ENCODE data around the gene PMIS2.

The PMIS2 gene

DNA sequence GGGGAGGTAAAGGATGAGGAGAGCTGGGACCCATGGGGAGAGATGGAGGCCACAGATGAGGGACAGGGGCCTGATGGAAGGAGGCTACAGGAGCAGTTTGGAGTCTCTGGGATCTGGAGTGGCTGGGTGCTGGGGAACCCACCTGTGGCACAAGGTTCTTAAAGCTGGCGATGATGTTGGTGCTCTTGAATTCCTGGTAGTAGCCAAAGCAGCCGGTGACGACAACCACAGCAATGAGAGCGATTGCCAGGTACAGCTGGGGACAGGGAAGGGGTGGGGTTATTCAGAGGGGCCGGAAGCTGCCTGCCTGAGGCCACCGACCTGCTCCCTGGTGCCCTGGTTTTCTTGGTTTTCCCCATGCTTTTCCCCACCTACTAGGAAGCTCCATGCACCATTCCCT, 25.3 kb upstream of the PMIS2 start:
- TF ChIP-seq PAX5 (IDR thresholded peaks at IDR 0.05; ENCODE audit: insufficient read depth, low read length, severe bottlenecking), result no peak
- TF ChIP-seq POLR2A (IDR thresholded peaks at IDR 0.05; ENCODE audit: low read depth, low read length), result no peak
- no peak for TF ChIP-seq TAF1 (IDR thresholded peaks at IDR 0.05; ENCODE audit: low read depth, low read length)
- FAIRE-seq (no peak), DNase-seq (ENCODE audit: insufficient read length, low spot score) (no peak)

DNA sequence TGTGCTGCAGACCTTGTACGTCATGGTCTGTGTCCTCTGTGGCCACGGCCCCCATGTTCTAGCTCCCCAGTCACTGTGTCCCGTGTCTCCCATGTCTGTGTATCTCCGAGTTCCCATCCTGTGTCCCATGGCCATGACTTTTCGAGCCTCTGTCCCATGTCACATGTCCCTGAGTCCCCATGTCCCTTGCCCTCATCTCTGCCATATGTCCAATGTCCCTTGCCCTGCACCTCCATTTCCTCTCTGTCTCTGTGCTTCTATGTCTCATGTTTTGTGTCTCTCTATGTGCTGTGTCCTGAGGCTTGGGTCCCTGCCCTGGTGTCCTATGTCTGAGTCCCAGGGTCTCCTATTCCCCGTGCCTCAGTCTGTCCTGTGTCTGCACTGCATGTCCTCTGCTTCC, 24.5 kb upstream of the PMIS2 start:
- TF ChIP-seq SPI1 (IDR thresholded peaks at IDR 0.05; ENCODE audit: low read depth, low read length), result no peak
- no peak for TF ChIP-seq POLR2A (IDR thresholded peaks at IDR 0.05; ENCODE audit: low read depth, low read length)
- no peak for TF ChIP-seq POLR2AphosphoS5 (IDR thresholded peaks at IDR 0.05; ENCODE audit: low read depth, low read length)
- TF ChIP-seq POU2F2 (IDR thresholded peaks at IDR 0.05; ENCODE audit: low read depth, low read length), result no peak
- no peak for TF ChIP-seq PAX5 (IDR thresholded peaks at IDR 0.05; ENCODE audit: insufficient read depth, low read length, severe bottlenecking)
- TF ChIP-seq TAF1 (IDR thresholded peaks at IDR 0.05; ENCODE audit: low read depth, low read length), result no peak
- no peak for FAIRE-seq
- DNase-seq (ENCODE audit: insufficient read length, low spot score), result no peak

- FAIRE-seq (no peak), DNase-seq (ENCODE audit: insufficient read length, low spot score) (no peak)
- no peak for TF ChIP-seq SPI1 (IDR thresholded peaks at IDR 0.05; ENCODE audit: low read depth, low read length)
- TF ChIP-seq TAF1 (IDR thresholded peaks at IDR 0.05; ENCODE audit: low read depth, low read length), result no peak
- TF ChIP-seq POU2F2 (IDR thresholded peaks at IDR 0.05; ENCODE audit: low read depth, low read length), result no peak
- no peak for TF ChIP-seq POLR2AphosphoS5 (IDR thresholded peaks at IDR 0.05; ENCODE audit: low read depth, low read length)
- TF ChIP-seq POLR2A (IDR thresholded peaks at IDR 0.05; ENCODE audit: low read depth, low read length), result no peak
- no peak for TF ChIP-seq PAX5 (IDR thresholded peaks at IDR 0.05; ENCODE audit: insufficient read depth, low read length, severe bottlenecking)
Observed at GRCh38 chr19:35562336-35562735, 23.6 kb upstream of the PMIS2 start.

DNA sequence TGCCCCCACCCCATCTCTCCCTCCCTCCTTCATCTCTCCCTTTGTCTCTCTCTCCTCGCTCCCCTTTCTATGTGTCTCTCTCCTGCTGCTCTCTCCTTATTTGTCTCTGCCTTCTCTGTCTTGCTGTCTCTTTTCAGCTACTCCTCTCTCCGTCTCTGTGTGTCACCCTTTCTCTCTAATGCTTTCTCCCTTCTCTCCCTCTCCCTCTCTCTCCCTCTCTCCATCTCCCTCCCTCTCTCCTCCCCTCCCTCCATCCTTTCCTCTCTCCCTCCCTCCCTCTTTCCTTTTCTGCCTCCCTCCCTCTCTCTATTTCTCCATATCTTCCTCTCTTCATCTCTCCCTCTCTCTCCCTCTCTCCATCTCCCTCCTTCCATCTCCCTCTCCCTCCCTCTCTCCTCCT, 23.2 kb upstream of the PMIS2 start:
- TF ChIP-seq POU2F2 (IDR thresholded peaks at IDR 0.05; ENCODE audit: low read depth, low read length) (no peak), POLR2AphosphoS5 (IDR thresholded peaks at IDR 0.05; ENCODE audit: low read depth, low read length) (no peak), TAF1 (IDR thresholded peaks at IDR 0.05; ENCODE audit: low read depth, low read length) (no peak), POLR2A (IDR thresholded peaks at IDR 0.05; ENCODE audit: low read depth, low read length) (no peak), SPI1 (IDR thresholded peaks at IDR 0.05; ENCODE audit: low read depth, low read length) (no peak), PAX5 (IDR thresholded peaks at IDR 0.05; ENCODE audit: insufficient read depth, low read length, severe bottlenecking) (no peak)
- FAIRE-seq (no peak), DNase-seq (ENCODE audit: insufficient read length, low spot score) (no peak)

GRCh38 chr19:35563207-35563829, 22.7 kb upstream of the PMIS2 start, which contains the start of gene ATP4A:
Gene ATP4A, minus strand, starts transcription at chr19:35563658. Its CDS starts 29 bp downstream, at chr19:35563629.
- no peak for TF ChIP-seq SPI1 (IDR thresholded peaks at IDR 0.05; ENCODE audit: low read depth, low read length)
- no peak for TF ChIP-seq POU2F2 (IDR thresholded peaks at IDR 0.05; ENCODE audit: low read depth, low read length)
- TF ChIP-seq TAF1 (IDR thresholded peaks at IDR 0.05; ENCODE audit: low read depth, low read length), result no peak
- no peak for TF ChIP-seq PAX5 (IDR thresholded peaks at IDR 0.05; ENCODE audit: insufficient read depth, low read length, severe bottlenecking)
- TF ChIP-seq POLR2A (IDR thresholded peaks at IDR 0.05; ENCODE audit: low read depth, low read length), result no peak
- no peak for TF ChIP-seq POLR2AphosphoS5 (IDR thresholded peaks at IDR 0.05; ENCODE audit: low read depth, low read length)
- DNase-seq (ENCODE audit: insufficient read length, low spot score) (no peak), FAIRE-seq (no peak)

DNA sequence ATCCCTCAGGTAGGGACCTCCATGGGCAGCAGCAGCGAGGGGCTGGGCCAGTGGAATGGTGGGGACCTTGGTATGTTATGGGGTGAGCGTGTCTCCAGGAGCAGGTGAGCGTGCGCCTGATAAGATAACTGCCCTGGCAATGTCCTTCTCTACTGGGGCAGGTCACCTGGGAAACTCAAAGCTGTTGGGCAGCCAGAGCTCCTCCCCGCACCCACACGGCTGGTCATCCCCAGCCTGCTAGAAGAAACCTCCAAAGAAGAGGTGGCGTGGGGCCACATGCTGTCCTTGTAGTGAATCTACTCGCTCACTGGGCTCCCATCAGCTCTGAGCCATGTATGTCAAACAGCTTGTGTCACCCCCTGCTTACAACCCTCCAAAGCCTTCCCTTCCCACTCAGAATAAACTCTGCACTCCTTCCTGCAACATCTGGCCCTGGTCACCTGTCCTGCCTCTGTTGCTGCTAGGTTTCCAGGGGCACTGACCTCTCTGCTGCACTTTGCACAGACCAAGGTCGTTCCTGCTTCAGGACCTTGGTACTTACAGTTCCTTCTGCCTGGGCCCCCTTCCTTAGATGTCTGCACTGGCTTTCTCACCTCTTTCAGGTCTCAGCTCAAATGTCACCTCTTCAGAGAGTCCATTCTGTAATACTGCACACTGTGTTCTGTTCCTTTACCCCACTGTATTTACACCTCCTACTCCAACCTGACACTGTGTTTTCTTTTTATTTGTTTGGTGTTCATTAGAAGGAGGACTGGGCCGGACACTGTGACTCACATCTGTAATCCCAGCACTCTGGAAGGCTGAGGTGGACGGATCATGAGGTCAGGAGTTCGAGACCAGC, 20.7 kb upstream of the PMIS2 start:
- DNase-seq (ENCODE audit: insufficient read length, low spot score) (no peak), FAIRE-seq (no peak)
- TF ChIP-seq TAF1 (IDR thresholded peaks at IDR 0.05; ENCODE audit: low read depth, low read length) (no peak), PAX5 (IDR thresholded peaks at IDR 0.05; ENCODE audit: insufficient read depth, low read length, severe bottlenecking) (no peak), POLR2A (IDR thresholded peaks at IDR 0.05; ENCODE audit: low read depth, low read length) (no peak)

GRCh38 chr19:35566738-35567137, 19.2 kb upstream of the PMIS2 start:
- TF ChIP-seq PAX5 (IDR thresholded peaks at IDR 0.05; ENCODE audit: insufficient read depth, low read length, severe bottlenecking), result no peak
- TF ChIP-seq SPI1 (IDR thresholded peaks at IDR 0.05; ENCODE audit: low read depth, low read length), result no peak
- no peak for TF ChIP-seq POU2F2 (IDR thresholded peaks at IDR 0.05; ENCODE audit: low read depth, low read length)
- no peak for TF ChIP-seq POLR2AphosphoS5 (IDR thresholded peaks at IDR 0.05; ENCODE audit: low read depth, low read length)
- TF ChIP-seq POLR2A (IDR thresholded peaks at IDR 0.05; ENCODE audit: low read depth, low read length), result no peak
- DNase-seq (ENCODE audit: insufficient read length, low spot score) (no peak), FAIRE-seq (no peak)

- TF ChIP-seq TAF1 (IDR thresholded peaks at IDR 0.05; ENCODE audit: low read depth, low read length) (no peak), POLR2AphosphoS5 (IDR thresholded peaks at IDR 0.05; ENCODE audit: low read depth, low read length) (no peak), POLR2A (IDR thresholded peaks at IDR 0.05; ENCODE audit: low read depth, low read length) (no peak), POU2F2 (IDR thresholded peaks at IDR 0.05; ENCODE audit: low read depth, low read length) (no peak), PAX5 (IDR thresholded peaks at IDR 0.05; ENCODE audit: insufficient read depth, low read length, severe bottlenecking) (no peak), SPI1 (IDR thresholded peaks at IDR 0.05; ENCODE audit: low read depth, low read length) (no peak)
- FAIRE-seq, result no peak
- DNase-seq (ENCODE audit: insufficient read length, low spot score), result no peak
Observed at GRCh38 chr19:35569281-35569781, 16.6 kb upstream of the PMIS2 start.

- DNase-seq (ENCODE audit: insufficient read length, low spot score) (no peak), FAIRE-seq (no peak)
- TF ChIP-seq TAF1 (IDR thresholded peaks at IDR 0.05; ENCODE audit: low read depth, low read length) (no peak), POLR2AphosphoS5 (IDR thresholded peaks at IDR 0.05; ENCODE audit: low read depth, low read length) (no peak), POLR2A (IDR thresholded peaks at IDR 0.05; ENCODE audit: low read depth, low read length) (no peak), POU2F2 (IDR thresholded peaks at IDR 0.05; ENCODE audit: low read depth, low read length) (no peak)
Observed at GRCh38 chr19:35571406-35571965, 14.5 kb upstream of the PMIS2 start.

Measured in GM12891 (cell line).